ENCODE results near the gene MARVELD1.

GRCh38 chr10:97764519-97764931 lies 51.0 kb downstream of the MARVELD1 start:
- TF ChIP-seq, protein P1, sequence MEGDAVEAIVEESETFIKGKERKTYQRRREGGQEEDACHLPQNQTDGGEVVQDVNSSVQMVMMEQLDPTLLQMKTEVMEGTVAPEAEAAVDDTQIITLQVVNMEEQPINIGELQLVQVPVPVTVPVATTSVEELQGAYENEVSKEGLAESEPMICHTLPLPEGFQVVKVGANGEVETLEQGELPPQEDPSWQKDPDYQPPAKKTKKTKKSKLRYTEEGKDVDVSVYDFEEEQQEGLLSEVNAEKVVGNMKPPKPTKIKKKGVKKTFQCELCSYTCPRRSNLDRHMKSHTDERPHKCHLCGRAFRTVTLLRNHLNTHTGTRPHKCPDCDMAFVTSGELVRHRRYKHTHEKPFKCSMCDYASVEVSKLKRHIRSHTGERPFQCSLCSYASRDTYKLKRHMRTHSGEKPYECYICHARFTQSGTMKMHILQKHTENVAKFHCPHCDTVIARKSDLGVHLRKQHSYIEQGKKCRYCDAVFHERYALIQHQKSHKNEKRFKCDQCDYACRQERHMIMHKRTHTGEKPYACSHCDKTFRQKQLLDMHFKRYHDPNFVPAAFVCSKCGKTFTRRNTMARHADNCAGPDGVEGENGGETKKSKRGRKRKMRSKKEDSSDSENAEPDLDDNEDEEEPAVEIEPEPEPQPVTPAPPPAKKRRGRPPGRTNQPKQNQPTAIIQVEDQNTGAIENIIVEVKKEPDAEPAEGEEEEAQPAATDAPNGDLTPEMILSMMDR (IDR thresholded peaks at IDR 0.05), result no peak
- no peak for TF ChIP-seq POLR2A (IDR thresholded peaks at IDR 0.05)

All from testis (tissue), 2 donors.